Measurements from ENCODE around the gene PTPN14. TPM values are rescaled to one million over a fixed set of nuclear protein-coding genes. Genes with fewer than 3 reads are reported as not detected.

PTPN14 gene
- total RNA-seq, 1 experiment from 2014 or later: 209 TPM

GRCh38 chr1:214372092-214372491 is 179.3 kb downstream of the PTPN14 start:
- Histone ChIP-seq H3K27me3 (ENCODE audit: control insufficient read depth, insufficient read depth, low read length) (no peaks in the 10 kb centered on the region), H3K36me3 (ENCODE audit: control insufficient read depth, insufficient read depth, low read length) (peaks cover 61% of the 10 kb centered on the region), H3K27ac (ENCODE audit: low read length) (no peak overlapping the region), H3K4me3 (ENCODE audit: low read depth in 2 of 2, low read length in 2 of 2) (no peak overlapping the region), H3K4me1 (ENCODE audit: control insufficient read depth, insufficient read depth, low read length) (peaks cover 6% of the 10 kb centered on the region; the same call in 1 of the 2 replicates), H3K9me3 (ENCODE audit: control insufficient read depth, insufficient read depth, low read depth, low read length) (no peaks in the 10 kb centered on the region)
- ATAC-seq: no peak
- TF ChIP-seq REST (IDR thresholded peaks at IDR 0.05; ENCODE audit: insufficient read depth in 1 of 2, low read depth in 2 of 2, low read length in 1 of 2) (no peak), SIN3A (IDR thresholded peaks at IDR 0.05; ENCODE audit: borderline replicate concordance, insufficient read depth, low read depth, low read length) (no peak), POLR2AphosphoS5 (IDR thresholded peaks at IDR 0.05; ENCODE audit: low read depth, low read length) (no peak), TCF7L2 (IDR thresholded peaks at IDR 0.05; ENCODE audit: low read depth, low read length) (no peak)
- TF ChIP-seq, protein P1, sequence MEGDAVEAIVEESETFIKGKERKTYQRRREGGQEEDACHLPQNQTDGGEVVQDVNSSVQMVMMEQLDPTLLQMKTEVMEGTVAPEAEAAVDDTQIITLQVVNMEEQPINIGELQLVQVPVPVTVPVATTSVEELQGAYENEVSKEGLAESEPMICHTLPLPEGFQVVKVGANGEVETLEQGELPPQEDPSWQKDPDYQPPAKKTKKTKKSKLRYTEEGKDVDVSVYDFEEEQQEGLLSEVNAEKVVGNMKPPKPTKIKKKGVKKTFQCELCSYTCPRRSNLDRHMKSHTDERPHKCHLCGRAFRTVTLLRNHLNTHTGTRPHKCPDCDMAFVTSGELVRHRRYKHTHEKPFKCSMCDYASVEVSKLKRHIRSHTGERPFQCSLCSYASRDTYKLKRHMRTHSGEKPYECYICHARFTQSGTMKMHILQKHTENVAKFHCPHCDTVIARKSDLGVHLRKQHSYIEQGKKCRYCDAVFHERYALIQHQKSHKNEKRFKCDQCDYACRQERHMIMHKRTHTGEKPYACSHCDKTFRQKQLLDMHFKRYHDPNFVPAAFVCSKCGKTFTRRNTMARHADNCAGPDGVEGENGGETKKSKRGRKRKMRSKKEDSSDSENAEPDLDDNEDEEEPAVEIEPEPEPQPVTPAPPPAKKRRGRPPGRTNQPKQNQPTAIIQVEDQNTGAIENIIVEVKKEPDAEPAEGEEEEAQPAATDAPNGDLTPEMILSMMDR (IDR thresholded peaks at IDR 0.05): no peak
- no peak for DNase-seq (ENCODE audit: low read depth, low spot score)
- ChIA-PET CTCF (no interaction called here), POLR2A (no interaction called here)
- in situ Hi-C loops (cut with HindIII; ENCODE audit: low pct_unique_long_range_greater_than_20kb, low sequenced_read_pairs) (no loop called here), intact Hi-C loops (cut with micrococcal nuclease; ENCODE audit: unreplicated experiment) (no loop called here)
- no TSS peak for BruUV-seq (replicated peaks)

DNA sequence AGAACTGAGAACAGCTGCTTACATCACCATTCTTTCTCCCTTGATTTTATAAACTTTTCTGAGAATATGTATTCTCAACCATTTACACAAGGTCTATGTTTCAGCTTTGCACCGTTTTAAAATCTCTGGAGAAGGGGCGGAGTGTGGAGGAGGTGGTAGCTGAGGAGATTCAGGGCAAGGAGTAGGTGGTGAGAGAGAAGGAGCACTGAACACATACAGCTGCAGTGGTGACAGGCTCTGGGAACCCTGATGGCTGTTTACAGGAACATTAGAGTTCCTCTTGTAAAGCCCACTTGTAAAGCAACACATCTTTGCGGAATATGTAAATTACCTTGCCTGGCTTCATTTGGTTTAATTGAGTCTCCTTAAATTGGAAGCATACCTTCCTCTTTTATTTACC is 180.8 kb downstream of the PTPN14 start:
- intact Hi-C loops (cut with micrococcal nuclease; ENCODE audit: unreplicated experiment) (no loop called here), in situ Hi-C loops (cut with HindIII; ENCODE audit: low pct_unique_long_range_greater_than_20kb, low sequenced_read_pairs) (no loop called here)
- peaks cover 3% of the 10 kb centered on the region; the same call in 1 of the 2 replicates for H3K4me1 ChIP-seq (ENCODE audit: control insufficient read depth, insufficient read depth, low read length)
- BruUV-seq (replicated peaks): no TSS peak
- H3K27me3 ChIP-seq (ENCODE audit: control insufficient read depth, insufficient read depth, low read length): no peaks in the 10 kb centered on the region
- H3K4me3 ChIP-seq (ENCODE audit: low read depth in 2 of 2, low read length in 2 of 2): no peak overlapping the region
- ATAC-seq (no peak), DNase-seq (ENCODE audit: low read depth, low spot score) (no peak)
- CTCF ChIA-PET: no interaction called here
- POLR2A ChIA-PET: no interaction called here
- peaks cover 54% of the 10 kb centered on the region for H3K36me3 ChIP-seq (ENCODE audit: control insufficient read depth, insufficient read depth, low read length)
- no peak overlapping the region for H3K27ac ChIP-seq (ENCODE audit: low read length)
- H3K9me3 ChIP-seq (ENCODE audit: control insufficient read depth, insufficient read depth, low read depth, low read length): no peaks in the 10 kb centered on the region
- TF ChIP-seq, protein P1 (IDR thresholded peaks at IDR 0.05): no peak
- TF ChIP-seq SIN3A (IDR thresholded peaks at IDR 0.05; ENCODE audit: borderline replicate concordance, insufficient read depth, low read depth, low read length) (no peak), POLR2AphosphoS5 (IDR thresholded peaks at IDR 0.05; ENCODE audit: low read depth, low read length) (no peak), REST (IDR thresholded peaks at IDR 0.05; ENCODE audit: insufficient read depth in 1 of 2, low read depth in 2 of 2, low read length in 1 of 2) (no peak), TCF7L2 (IDR thresholded peaks at IDR 0.05; ENCODE audit: low read depth, low read length) (no peak)

Data from Panc1 (cell line).